ENCODE data around the gene SPON1. TPM values are rescaled to one million over a fixed set of nuclear protein-coding genes. Genes with fewer than 3 reads are reported as not detected.

SPON1 gene
- total RNA-seq, 1 experiment from 2014 or later, result not detected

- no peak for DNase-seq (ENCODE audit: low read depth)
Measured at GRCh38 chr11:14036469-14036868, 73.9 kb downstream of the SPON1 start.

- peak; percentile 2 for DNase-seq (ENCODE audit: low read depth)
Measured at GRCh38 chr11:14041040-14041439, 78.5 kb downstream of the SPON1 start.

- DNase-seq (ENCODE audit: low read depth), result no peak
Measured at GRCh38 chr11:14041565-14041964, 79.0 kb downstream of the SPON1 start.

GRCh38 chr11:14042686-14043465 is 80.4 kb downstream of the SPON1 start:
- no peak for DNase-seq (ENCODE audit: low read depth)

- DNase-seq (ENCODE audit: low read depth), result no peak
Measured at GRCh38 chr11:14044916-14045315, 82.4 kb downstream of the SPON1 start.

- no peak for DNase-seq (ENCODE audit: low read depth)
Measured at GRCh38 chr11:14045417-14045816, 82.9 kb downstream of the SPON1 start.

- no peak for DNase-seq (ENCODE audit: low read depth)
Measured at GRCh38 chr11:14052198-14052597, 89.7 kb downstream of the SPON1 start.

GRCh38 chr11:14054116-14055107 is 91.9 kb downstream of the SPON1 start:
- DNase-seq (ENCODE audit: low read depth), result peak; percentile 43

- no peak for DNase-seq (ENCODE audit: low read depth)
Measured at GRCh38 chr11:14055936-14056335, 93.4 kb downstream of the SPON1 start.

- no peak for DNase-seq (ENCODE audit: low read depth)
Measured at GRCh38 chr11:14058061-14058460, 95.5 kb downstream of the SPON1 start.

GRCh38 chr11:14059491-14059890 is 97.0 kb downstream of the SPON1 start:
- DNase-seq (ENCODE audit: low read depth), result no peak

- no peak for DNase-seq (ENCODE audit: low read depth)
Measured at GRCh38 chr11:14061721-14062120, 99.2 kb downstream of the SPON1 start.

- no peak for DNase-seq (ENCODE audit: low read depth)
Measured at GRCh38 chr11:14065141-14065540, 102.6 kb downstream of the SPON1 start.

- no peak for DNase-seq (ENCODE audit: low read depth)
Measured at GRCh38 chr11:14065681-14066080, 103.2 kb downstream of the SPON1 start.

GRCh38 chr11:14067686-14068085 is 105.2 kb downstream of the SPON1 start:
- no peak for DNase-seq (ENCODE audit: low read depth)

GRCh38 chr11:14070896-14071295 is 108.4 kb downstream of the SPON1 start:
- DNase-seq (ENCODE audit: low read depth), result no peak

- no peak for DNase-seq (ENCODE audit: low read depth)
Measured at GRCh38 chr11:14073849-14074476, 111.4 kb downstream of the SPON1 start.

GRCh38 chr11:14075118-14076078 is 112.9 kb downstream of the SPON1 start:
- DNase-seq (ENCODE audit: low read depth), result no peak

- no peak for DNase-seq (ENCODE audit: low read depth)
Measured at GRCh38 chr11:14079011-14079410, 116.5 kb downstream of the SPON1 start.

- no peak for DNase-seq (ENCODE audit: low read depth)
Measured at GRCh38 chr11:14079797-14080196, 117.3 kb downstream of the SPON1 start.

All from RPMI7951 (cell line).